IMR-90 (cell line): ENCODE measurements around the gene FARP1. TPM values are rescaled to one million over a fixed set of nuclear protein-coding genes. Genes with fewer than 3 reads are reported as not detected.

Experiments
- ATAC-seq: fragments of 200-7000 bp; cut with Tn5 transposase; 2 replicates; pipeline ENCODE4 v1.9.1; 2020; ENCODE audit warnings: low read depth, mild to moderate bottlenecking, moderate library complexity
- BruUV-seq: library from RNA; stranded (reverse); fragments of 400-500 nt; replicated peaks from 2 replicates; lab custom pipeline; 2021; lab: Mats Ljungman, UMichigan
- CTCF ChIA-PET: fragments of 300-600 bp; formaldehyde crosslinking; extraction: SDS; loops from one replicate; lab custom pipeline; 2021; ENCODE audit warnings: antibody characterized with exemption; lab: Yijun Ruan, JAX
- POLR2A ChIA-PET: fragments of 300-600 bp; sonication (Branson Sonifier 250); formaldehyde crosslinking; loops from one replicate; lab custom pipeline; 2022; ENCODE audit warnings: antibody characterized with exemption; ENCODE audit not compliant: unreplicated experiment; lab: Charles Lee
- DNase-seq: peaks from one replicate; pipeline ENCODE4 v3.0.0; 2013
- H2AFZ ChIP-seq: replicated peaks from 2 replicates; pipeline ENCODE3; 2013; ENCODE audit warnings: low read length, mild to moderate bottlenecking; ENCODE audit not compliant: poor library complexity
- H2AK5ac ChIP-seq: 2 replicates; pipeline ENCODE4 v1.6.1; 2013; ENCODE audit warnings: low read depth, low read length, inconsistent platforms
- H2AK9ac ChIP-seq: replicated peaks from 2 replicates; pipeline ENCODE3; 2013; ENCODE audit warnings: mild to moderate bottlenecking, low read depth, low read length, moderate library complexity; ENCODE audit not compliant: poor library complexity
- H2BK120ac ChIP-seq: 2 replicates; pipeline ENCODE4 v1.6.1; 2013; ENCODE audit warnings: low read depth, low read length, inconsistent platforms
- H2BK15ac ChIP-seq: 3 replicates; pipeline ENCODE4 v1.6.1; 2013; ENCODE audit warnings: low read depth, low read length, inconsistent platforms
- H2BK20ac ChIP-seq: 2 replicates; pipeline ENCODE4 v1.6.1; 2013; ENCODE audit warnings: low read depth, mild to moderate bottlenecking, inconsistent platforms, low read length, moderate library complexity
- H2BK5ac ChIP-seq: 2 replicates; pipeline ENCODE4 v1.6.1; 2013; ENCODE audit warnings: mild to moderate bottlenecking, low read depth, low read length, inconsistent platforms; ENCODE audit not compliant: poor library complexity, severe bottlenecking
- H3K14ac ChIP-seq: replicated peaks from 2 replicates; pipeline ENCODE4 v1.6.1; 2013; ENCODE audit warnings: low read depth, low read length, inconsistent platforms
- H3K18ac ChIP-seq: 2 replicates; pipeline ENCODE4 v1.6.1; 2013; ENCODE audit warnings: low read depth, low read length, control low read depth
- H3K23ac ChIP-seq: 2 replicates; pipeline ENCODE4 v1.6.1; 2013; ENCODE audit warnings: low read depth, low read length, inconsistent platforms
- H3K27ac ChIP-seq: 2 replicates; pipeline ENCODE4 v1.5.1; 2013; ENCODE audit warnings: mild to moderate bottlenecking, control low read depth, low read length; ENCODE audit not compliant: insufficient read depth
- H3K27me3 ChIP-seq: 2 replicates; pipeline ENCODE4 v1.6.1; 2013; ENCODE audit warnings: low read length; ENCODE audit not compliant: control insufficient read depth, insufficient read depth
- H3K36me3 ChIP-seq: 2 replicates; pipeline ENCODE4 v1.6.1; 2013; ENCODE audit warnings: low read length, mixed read lengths; ENCODE audit not compliant: control insufficient read depth, insufficient read depth
- H3K4ac ChIP-seq: 2 replicates; pipeline ENCODE4 v1.6.1; 2013; ENCODE audit warnings: low read depth, low read length, inconsistent platforms
- H3K4me1 ChIP-seq: 2 replicates; pipeline ENCODE4 v1.6.1; 2013; ENCODE audit warnings: low read length, mixed read lengths; ENCODE audit not compliant: control insufficient read depth, insufficient read depth
- H3K4me2 ChIP-seq: 2 replicates; pipeline ENCODE4 v1.6.1; 2013; ENCODE audit warnings: low read depth, mild to moderate bottlenecking, control low read depth, low read length, moderate library complexity
- H3K4me3 ChIP-seq: 2 replicates; pipeline ENCODE4 v1.5.1; 2013; ENCODE audit warnings: low read depth, mild to moderate bottlenecking, control low read depth, low read length, moderate library complexity; ENCODE audit not compliant: insufficient read depth
- H3K56ac ChIP-seq: 2 replicates; pipeline ENCODE4 v1.6.1; 2013; ENCODE audit warnings: low read length, inconsistent platforms; ENCODE audit not compliant: insufficient read depth; ENCODE audit errors: extremely low read depth
- H3K79me1 ChIP-seq, 2 experiments: 2 replicates each; pipeline ENCODE4 v1.6.1; 2013; ENCODE audit warnings: low read length in 2 of 2, inconsistent platforms in 1 of 2, low read depth in 1 of 2
- H3K9ac ChIP-seq: 2 replicates; pipeline ENCODE4 v1.6.1; 2013; ENCODE audit warnings: low read depth, low read length, control low read depth
- H3K9me1 ChIP-seq: 2 replicates; pipeline ENCODE4 v1.6.1; 2013; ENCODE audit warnings: low read length, inconsistent platforms; ENCODE audit not compliant: insufficient read depth
- H3K9me3 ChIP-seq: 2 replicates; pipeline ENCODE4 v1.6.1; 2013; ENCODE audit warnings: low read length; ENCODE audit not compliant: control insufficient read depth, insufficient read depth
- H4K20me1 ChIP-seq: 2 replicates; pipeline ENCODE4 v1.6.1; 2013; ENCODE audit warnings: low read length, inconsistent platforms; ENCODE audit not compliant: insufficient read depth
- H4K5ac ChIP-seq: 2 replicates; pipeline ENCODE4 v1.6.1; 2013; ENCODE audit warnings: mild to moderate bottlenecking, low read depth, low read length, control low read depth
- H4K8ac ChIP-seq, 2 experiments: 2 replicates each; pipeline ENCODE4 v1.6.1; 2013; ENCODE audit warnings: low read depth in 2 of 2, low read length in 2 of 2, control low read depth in 1 of 2, inconsistent platforms in 1 of 2
- H4K91ac ChIP-seq: 2 replicates; pipeline ENCODE4 v1.6.1; 2013; ENCODE audit warnings: low read depth, low read length, inconsistent platforms; ENCODE audit not compliant: insufficient read depth
- BHLHE40 ChIP-seq: fragments of 150-350 bp; IDR thresholded peaks from 2 replicates; pipeline ENCODE4 v1.6.1; 2016; ENCODE audit warnings: mild to moderate bottlenecking, low read depth, low read length
- CEBPB ChIP-seq: IDR thresholded peaks from 2 replicates; pipeline ENCODE4 v1.6.1; 2012; ENCODE audit warnings: low read depth, low read length, improper control_type of control experiment
- CHD1 ChIP-seq: IDR thresholded peaks from 2 replicates; pipeline ENCODE4 v1.6.1; 2012; ENCODE audit warnings: low read depth, low read length, improper control_type of control experiment
- ELK1 ChIP-seq: fragments of 150-350 bp; IDR thresholded peaks from 2 replicates; pipeline ENCODE4 v1.6.1; 2016; ENCODE audit warnings: low read depth, mild to moderate bottlenecking, low read length, moderate library complexity, borderline replicate concordance
- FOS ChIP-seq: fragments of 150-350 bp; IDR thresholded peaks from 2 replicates; pipeline ENCODE4 v1.6.1; 2016; ENCODE audit warnings: low read depth, low read length
- MAFK ChIP-seq: IDR thresholded peaks from 2 replicates; pipeline ENCODE4 v1.6.1; 2012; ENCODE audit warnings: low read depth, low read length, improper control_type of control experiment
- NFE2L2 ChIP-seq: fragments of 150-350 bp; IDR thresholded peaks from 2 replicates; pipeline ENCODE4 v1.6.1; 2016; ENCODE audit warnings: low read depth, mild to moderate bottlenecking, low read length
- RAD21 ChIP-seq: IDR thresholded peaks from 2 replicates; pipeline ENCODE4 v1.6.1; 2012; ENCODE audit warnings: low read length, improper control_type of control experiment
- RCOR1 ChIP-seq: IDR thresholded peaks from 2 replicates; pipeline ENCODE4 v1.6.1; 2012; ENCODE audit warnings: mild to moderate bottlenecking, low read length, improper control_type of control experiment; ENCODE audit not compliant: insufficient replicate concordance
- WGBS, 2 experiments: methylation state at CpG; one replicate each; pipeline versions ENCODE4 v1.1.5 to v1.1.7; 2013; ENCODE audit warnings: missing lambda C conversion rate in 2 of 2; ENCODE audit not compliant: insufficient read length in 1 of 2; ENCODE audit errors: extremely low coverage in 2 of 2; 5-methylcytosine and 5-hydroxymethylcytosine counted together
- dilution Hi-C: fragments of 300-500 bp; cut with HindIII; formaldehyde crosslinking; loops from one replicate; pipeline ENCODE4 v1.14.3; 2018; ENCODE audit warnings: low sequenced_read_pairs; ENCODE audit not compliant: unreplicated experiment
- in situ Hi-C: fragments of 300-500 bp; cut with MboI; formaldehyde crosslinking; loops from 3 replicates; pipeline ENCODE4 v1.14.3; 2019; ENCODE audit warnings: low sequenced_read_pairs, inconsistent platforms, mixed read lengths
- intact Hi-C: fragments of 100-400 bp; cut with micrococcal nuclease; formaldehyde crosslinking; loops from 2 replicates; pipeline ENCODE4 v1.10.0; 2022
- polyA plus RNA-seq, 3 experiments: library from polyadenylated mRNA; depleted of rRNA; stranded (reverse); fragments of >200 nt; gene quantifications; 2 replicates each; pipeline ENCODE4 v1.2.3, GENCODE V29; 2012; ENCODE audit warnings: low replicate concordance in 1 of 3
- total RNA-seq: library from RNA; depleted of rRNA; stranded (reverse); fragments of >200 nt; gene quantifications from 2 replicates; pipeline ENCODE4 v1.2.3, GENCODE V29; 2012
- TF ChIP-seq, protein P1 (sequence below): conservative IDR thresholded peaks from 2 replicates; pipeline ENCODE4 v1.5.1; 2012; ENCODE audit warnings: mild to moderate bottlenecking, low read depth, low read length, improper control_type of control experiment

The FARP1 gene
- total and polyA plus RNA-seq, 2 of the 4 experiments (the other 2 are of a cell fraction): 39.6 to 57.0 TPM

DNA sequence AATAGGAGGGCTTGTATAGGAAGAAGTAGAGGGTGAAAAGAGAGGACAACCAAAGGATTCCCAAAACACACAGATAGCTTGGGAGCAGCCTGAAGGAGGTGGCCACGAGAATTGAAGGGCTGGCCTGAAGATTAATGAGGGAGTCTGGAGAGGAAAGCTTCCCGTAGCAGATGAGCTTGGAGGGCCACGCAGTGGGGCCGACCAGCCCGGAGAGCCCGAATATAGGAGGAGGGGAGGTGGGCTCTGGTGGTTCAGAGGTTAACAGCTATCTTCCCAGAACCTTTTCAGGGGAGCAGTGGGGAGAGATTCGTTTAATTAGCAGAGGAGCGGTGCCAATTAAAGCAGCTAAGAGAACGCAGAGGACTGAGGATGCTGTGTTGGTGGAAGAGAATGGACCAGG lies 279.2 kb downstream of the FARP1 start:
- no peak overlapping the region for H3K18ac ChIP-seq
- no peak overlapping the region for H3K56ac ChIP-seq
- H3K79me1 ChIP-seq: peaks cover 5 to 50% of the 10 kb centered on the region in 2 experiments; a peak in 3 of 4 replicates
- no peak overlapping the region for H2BK15ac ChIP-seq
- no peak overlapping the region for H2AK9ac ChIP-seq
- H3K4ac ChIP-seq: no peak overlapping the region
- no peaks in the 10 kb centered on the region for H3K27me3 ChIP-seq
- BruUV-seq: no TSS peak
- ChIA-PET CTCF (interaction anchor here (0.6 kb wide), 1 partner anchor 169 kb away, joined by 4 read pairs; no protein-coding TSS in a partner anchor), POLR2A (no interaction called here)
- no peak overlapping the region for H2AFZ ChIP-seq
- no peak overlapping the region for H4K8ac ChIP-seq
- H2AK5ac ChIP-seq: no peak overlapping the region
- ATAC-seq (no peak), DNase-seq (no peak)
- no peak overlapping the region for H2BK120ac ChIP-seq
- no peak overlapping the region for H2BK5ac ChIP-seq
- no peak overlapping the region for H2BK20ac ChIP-seq
- 90% methylated on average over 2 of the region's 9 CpGs; no CpG with 5 or more reads in 1 of the 2 experiments for WGBS, 2 experiments
- TF ChIP-seq, protein P1, sequence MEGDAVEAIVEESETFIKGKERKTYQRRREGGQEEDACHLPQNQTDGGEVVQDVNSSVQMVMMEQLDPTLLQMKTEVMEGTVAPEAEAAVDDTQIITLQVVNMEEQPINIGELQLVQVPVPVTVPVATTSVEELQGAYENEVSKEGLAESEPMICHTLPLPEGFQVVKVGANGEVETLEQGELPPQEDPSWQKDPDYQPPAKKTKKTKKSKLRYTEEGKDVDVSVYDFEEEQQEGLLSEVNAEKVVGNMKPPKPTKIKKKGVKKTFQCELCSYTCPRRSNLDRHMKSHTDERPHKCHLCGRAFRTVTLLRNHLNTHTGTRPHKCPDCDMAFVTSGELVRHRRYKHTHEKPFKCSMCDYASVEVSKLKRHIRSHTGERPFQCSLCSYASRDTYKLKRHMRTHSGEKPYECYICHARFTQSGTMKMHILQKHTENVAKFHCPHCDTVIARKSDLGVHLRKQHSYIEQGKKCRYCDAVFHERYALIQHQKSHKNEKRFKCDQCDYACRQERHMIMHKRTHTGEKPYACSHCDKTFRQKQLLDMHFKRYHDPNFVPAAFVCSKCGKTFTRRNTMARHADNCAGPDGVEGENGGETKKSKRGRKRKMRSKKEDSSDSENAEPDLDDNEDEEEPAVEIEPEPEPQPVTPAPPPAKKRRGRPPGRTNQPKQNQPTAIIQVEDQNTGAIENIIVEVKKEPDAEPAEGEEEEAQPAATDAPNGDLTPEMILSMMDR: no peak
- TF ChIP-seq ELK1 (no peak), NFE2L2 (no peak), BHLHE40 (no peak), CHD1 (no peak), RAD21 (no peak), RCOR1 (no peak), MAFK (no peak), CEBPB (no peak), FOS (no peak)
- H4K5ac ChIP-seq: no peak overlapping the region
- intact Hi-C loops: no loop called here
- H3K4me2 ChIP-seq: no peak overlapping the region
- no peaks in the 10 kb centered on the region for H3K9me3 ChIP-seq
- no peak overlapping the region for H4K91ac ChIP-seq
- dilution Hi-C loops: no loop called here
- H3K9me1 ChIP-seq: peaks cover 20% of the 10 kb centered on the region
- H4K20me1 ChIP-seq: peaks cover 17% of the 10 kb centered on the region; the same call in 1 of the 2 replicates
- in situ Hi-C loops: no loop called here
- no peak overlapping the region for H3K23ac ChIP-seq
- H3K36me3 ChIP-seq: peaks cover 62% of the 10 kb centered on the region
- H3K4me1 ChIP-seq: no peaks in the 10 kb centered on the region
- no peak overlapping the region for H3K14ac ChIP-seq
- H3K27ac ChIP-seq: no peak overlapping the region
- H3K4me3 ChIP-seq: no peak overlapping the region
- no peak overlapping the region for H3K9ac ChIP-seq
